Stomach smooth muscle (tissue), 2 donors: ENCODE data around the gene CD200.

Experiments used
- H3K27ac ChIP-seq: one replicate; pipeline ENCODE4 v1.7.0; 2013; ENCODE audit warnings: mild to moderate bottlenecking, low read length, inconsistent platforms
- H3K27me3 ChIP-seq, 2 donors: one replicate each; pipeline ENCODE4 v1.7.0; 2013; ENCODE audit warnings: low read length in 2 of 2; ENCODE audit not compliant: insufficient read depth in 2 of 2, control insufficient read depth in 1 of 2
- H3K36me3 ChIP-seq, 2 donors: one replicate each; pipeline ENCODE4 v1.7.0; 2013; ENCODE audit warnings: low read length in 2 of 2; ENCODE audit not compliant: control insufficient read depth in 2 of 2, insufficient read depth in 2 of 2
- H3K4me1 ChIP-seq: one replicate; pipeline ENCODE4 v1.7.0; 2013; ENCODE audit warnings: low read length; ENCODE audit not compliant: control insufficient read depth, insufficient read depth
- H3K4me3 ChIP-seq, 2 donors: one replicate each; pipeline ENCODE4 v1.7.0; 2013; ENCODE audit warnings: low read length in 2 of 2
- H3K9ac ChIP-seq, 2 donors: one replicate each; pipeline ENCODE4 v1.7.0; 2013; ENCODE audit warnings: low read length in 2 of 2, mild to moderate bottlenecking in 1 of 2
- H3K9me3 ChIP-seq, 2 donors: one replicate each; pipeline ENCODE4 v1.7.0; 2013; ENCODE audit warnings: low read length in 2 of 2; ENCODE audit not compliant: control insufficient read depth in 2 of 2
- donor health status: healthy.
- donor health status: Pancreatic carcinoma.

Gene CD200

GRCh38 chr3:112333002-112333380 lies at the start of gene CD200:
Gene CD200 (plus strand): TSS chr3:112333156. CDS start chr3:112333213, 57 bp downstream.
- H3K27ac ChIP-seq, result no peak within 1 kb of the TSS
- peak within 1 kb of the TSS; percentile 57 to 73 for H3K4me3 ChIP-seq
- H3K4me1 ChIP-seq, result peaks cover 5% of the 10 kb centered on the region
- H3K27me3 ChIP-seq, result peaks cover 0 to 7% of the 10 kb centered on the region in 2 donors
- no peaks in the 10 kb centered on the region for H3K36me3 ChIP-seq
- peak within 1 kb of the TSS; percentile 6 to 37 for H3K9ac ChIP-seq
- H3K9me3 ChIP-seq, result no peaks in the 10 kb centered on the region

GRCh38 chr3:112289011-112289410 lies 43.9 kb upstream of the CD200 start:
- Histone ChIP-seq H3K9me3 (no peaks in the 10 kb centered on the region), H3K4me1 (peaks cover 5% of the 10 kb centered on the region), H3K4me3 (no peak overlapping the region), H3K27ac (no peak overlapping the region), H3K9ac (no peak overlapping the region), H3K27me3 (no peaks in the 10 kb centered on the region), H3K36me3 (no peaks in the 10 kb centered on the region)

GRCh38 chr3:112293368-112294321 lies 39.3 kb upstream of the CD200 start, which contains the start of gene SLC9C1:
Gene SLC9C1 (minus strand): TSS chr3:112294216. CDS start chr3:112286791, 7,425 bp downstream.
- Histone ChIP-seq H3K9ac (peak within 1 kb of the TSS; percentile 62 to 64), H3K36me3 (no peaks in the 10 kb centered on the region), H3K9me3 (no peaks in the 10 kb centered on the region), H3K4me1 (peaks cover 6% of the 10 kb centered on the region), H3K27ac (peak within 1 kb of the TSS; percentile 58), H3K4me3 (peak within 1 kb of the TSS; percentile 75 to 85), H3K27me3 (no peaks in the 10 kb centered on the region)

- no peak overlapping the region for H3K9ac ChIP-seq
- no peaks in the 10 kb centered on the region for H3K9me3 ChIP-seq
- H3K4me3 ChIP-seq, result no peak overlapping the region
- no peaks in the 10 kb centered on the region for H3K27me3 ChIP-seq
- H3K36me3 ChIP-seq, result no peaks in the 10 kb centered on the region
- no peak overlapping the region for H3K27ac ChIP-seq
- H3K4me1 ChIP-seq, result peaks cover 6% of the 10 kb centered on the region
These were observed 35.2 kb upstream of the CD200 start for GRCh38 chr3:112297714-112298113.

- no peaks in the 10 kb centered on the region for H3K27me3 ChIP-seq
- no peaks in the 10 kb centered on the region for H3K9me3 ChIP-seq
- no peak overlapping the region for H3K9ac ChIP-seq
- H3K4me1 ChIP-seq, result peaks cover 11% of the 10 kb centered on the region
- no peak overlapping the region for H3K4me3 ChIP-seq
- H3K27ac ChIP-seq, result no peak overlapping the region
- H3K36me3 ChIP-seq, result no peaks in the 10 kb centered on the region
These were observed 34.2 kb upstream of the CD200 start for GRCh38 chr3:112298781-112299180.

GRCh38 chr3:112302150-112302830 lies 30.7 kb upstream of the CD200 start:
- H3K4me1 ChIP-seq, result peaks cover 9% of the 10 kb centered on the region
- H3K36me3 ChIP-seq, result no peaks in the 10 kb centered on the region
- H3K9me3 ChIP-seq, result no peaks in the 10 kb centered on the region
- H3K27ac ChIP-seq, result no peak overlapping the region
- peak overlapping the region in 1 of 2 donors; percentile 74 for H3K4me3 ChIP-seq
- H3K9ac ChIP-seq, result no peak overlapping the region
- H3K27me3 ChIP-seq, result no peaks in the 10 kb centered on the region

GRCh38 chr3:112302881-112303763 lies 29.8 kb upstream of the CD200 start:
- Histone ChIP-seq H3K36me3 (no peaks in the 10 kb centered on the region), H3K9ac (peak overlapping the region; percentile 17 to 66), H3K27me3 (no peaks in the 10 kb centered on the region), H3K9me3 (no peaks in the 10 kb centered on the region), H3K4me3 (peak overlapping the region; percentile 61 to 74), H3K4me1 (peaks cover 9% of the 10 kb centered on the region), H3K27ac (no peak overlapping the region)

- Histone ChIP-seq H3K9ac (peak overlapping the region; percentile 17 to 66), H3K36me3 (no peaks in the 10 kb centered on the region), H3K4me1 (peaks cover 9% of the 10 kb centered on the region), H3K27me3 (no peaks in the 10 kb centered on the region), H3K27ac (no peak overlapping the region), H3K4me3 (peak overlapping the region; percentile 61 to 74), H3K9me3 (no peaks in the 10 kb centered on the region)
These were observed 29.1 kb upstream of the CD200 start for GRCh38 chr3:112303764-112304325.

GRCh38 chr3:112304611-112305010 lies 28.3 kb upstream of the CD200 start:
- H3K9ac ChIP-seq, result no peak overlapping the region
- no peaks in the 10 kb centered on the region for H3K36me3 ChIP-seq
- H3K27ac ChIP-seq, result no peak overlapping the region
- H3K4me1 ChIP-seq, result peaks cover 9% of the 10 kb centered on the region
- peak overlapping the region; percentile 61 to 74 for H3K4me3 ChIP-seq
- no peaks in the 10 kb centered on the region for H3K27me3 ChIP-seq
- H3K9me3 ChIP-seq, result no peaks in the 10 kb centered on the region

- no peak overlapping the region for H3K27ac ChIP-seq
- H3K4me1 ChIP-seq, result peaks cover 9% of the 10 kb centered on the region
- H3K36me3 ChIP-seq, result no peaks in the 10 kb centered on the region
- H3K4me3 ChIP-seq, result no peak overlapping the region
- no peaks in the 10 kb centered on the region for H3K27me3 ChIP-seq
- H3K9me3 ChIP-seq, result no peaks in the 10 kb centered on the region
- no peak overlapping the region for H3K9ac ChIP-seq
These were observed 26.1 kb upstream of the CD200 start for GRCh38 chr3:112306825-112307224.
